Thymus (tissue), 2 donors: ENCODE data around the gene PMPCA. TPM values are rescaled to one million over a fixed set of nuclear protein-coding genes. Genes with fewer than 3 reads are reported as not detected.

ENCODE experiments used
- polyA plus RNA-seq: library from polyadenylated mRNA; stranded (reverse); fragments of 200-250 nt; gene quantifications from one replicate; pipeline ENCODE4 v1.2.3, GENCODE V29; 2013
- total RNA-seq: library from RNA; stranded (reverse); fragments of 120-200 nt; gene quantifications from one replicate; pipeline ENCODE4 v1.2.4, GENCODE V29; 2013
- donor health status: healthy.

The PMPCA gene
- total and polyA plus RNA-seq, 2 donors: 26.5 to 52.3 TPM

Other genes starting within 250 kb of the PMPCA start
- 0.09 TPM for gene LHX3, start 205.5 kb upstream of the PMPCA start, total RNA-seq
- 0.23 TPM for gene LHX3, start 205.5 kb upstream of the PMPCA start, polyA plus RNA-seq
- gene QSOX2, start 164.8 kb upstream of the PMPCA start, total RNA-seq: 3.9 TPM
- 11.5 TPM for gene QSOX2, start 164.8 kb upstream of the PMPCA start, polyA plus RNA-seq
- 0.24 TPM for gene CCDC187, start 106.6 kb upstream of the PMPCA start, total RNA-seq
- gene CCDC187, start 106.6 kb upstream of the PMPCA start, polyA plus RNA-seq: 0.23 TPM
- gene GPSM1, start 83.1 kb upstream of the PMPCA start, total RNA-seq: 6.1 TPM
- gene GPSM1, start 83.1 kb upstream of the PMPCA start, polyA plus RNA-seq: 13.1 TPM
- gene DNLZ, start 46.9 kb upstream of the PMPCA start, total RNA-seq: 41.9 TPM
- 15.7 TPM for gene DNLZ, start 46.9 kb upstream of the PMPCA start, polyA plus RNA-seq
- gene CARD9, start 37.0 kb upstream of the PMPCA start, total RNA-seq: 2.8 TPM
- gene CARD9, start 37.0 kb upstream of the PMPCA start, polyA plus RNA-seq: 3.5 TPM
- 2.1 TPM for gene SNAPC4, start 10.5 kb upstream of the PMPCA start, total RNA-seq
- 11.3 TPM for gene SNAPC4, start 10.5 kb upstream of the PMPCA start, polyA plus RNA-seq
- gene ENTR1, start within 50 bp of the PMPCA start, total RNA-seq: 26.7 TPM
- gene ENTR1, start within 50 bp of the PMPCA start, polyA plus RNA-seq: 60.3 TPM
- 3.9 TPM for gene INPP5E, start 29.2 kb downstream of the PMPCA start, total RNA-seq
- gene INPP5E, start 29.2 kb downstream of the PMPCA start, polyA plus RNA-seq: 17.5 TPM
- gene SEC16A, start 72.4 kb downstream of the PMPCA start, total RNA-seq: 13.6 TPM
- gene SEC16A, start 72.4 kb downstream of the PMPCA start, polyA plus RNA-seq: 89.7 TPM
- 14.9 TPM for gene NOTCH1, start 135.4 kb downstream of the PMPCA start, total RNA-seq
- 15.9 TPM for gene NOTCH1, start 135.4 kb downstream of the PMPCA start, polyA plus RNA-seq